ENCODE results near the gene GARS1. TPM values are rescaled to one million over a fixed set of nuclear protein-coding genes. Genes with fewer than 3 reads are reported as not detected.

GARS1 gene
- total and polyA plus RNA-seq, 9 of the 15 experiments (the other 6 are each of a cell fraction or from before 2014, with no cell fraction given) = 142 to 769 (median 272) TPM

- TF ChIP-seq CBFB (CRISPR knock-in tag; IDR thresholded peaks at IDR 0.05) (peak; percentile 43; the same call in 1 of the 2 replicates), SNIP1 (IDR thresholded peaks at IDR 0.05; ENCODE audit: low read depth) (no peak), EZH2 (IDR thresholded peaks at IDR 0.05; ENCODE audit: borderline replicate concordance, low read depth, low read length) (no peak), CAMTA2 (CRISPR knock-in tag; conservative IDR thresholded peaks at IDR 0.05) (no peak), ZBTB40 (IDR thresholded peaks at IDR 0.05) (peak; percentile 59; the same call in 1 of the 2 replicates), ZBTB40 (CRISPR knock-in tag; IDR thresholded peaks at IDR 0.05) (no peak), TRIM25 (IDR thresholded peaks at IDR 0.05; ENCODE audit: borderline replicate concordance) (0 out of 2 replicates have a peak, but pooled peaks have one; percentile 67), ZFP91 (CRISPR knock-in tag; IDR thresholded peaks at IDR 0.05) (0 out of 2 replicates have a peak, but pooled peaks have one; percentile 32), ZNF584 (CRISPR knock-in tag; IDR thresholded peaks at IDR 0.05; ENCODE audit: low read depth) (peak; percentile 82; the same call in 1 of the 2 replicates), ZNF512 (tag; IDR thresholded peaks at IDR 0.05) (no peak)
Measured at GRCh38 chr7:30594540-30595435, at the start of gene GARS1 (continued).
